Gastroesophageal sphincter (tissue), 3 donors: ENCODE results near the gene GPR153.

Source experiments
- EP300 ChIP-seq: sonication (generic); formaldehyde crosslinking; IDR thresholded peaks from one replicate; pipeline ENCODE4 v1.6.1; 2017; ENCODE audit warnings: antibody characterized with exemption, mild to moderate bottlenecking
- POLR2A ChIP-seq, 2 donors: fragments of 450-650 bp; IDR thresholded peaks; one replicate each; pipeline ENCODE4 v1.6.1; 2017; ENCODE audit warnings: antibody characterized with exemption in 2 of 2, mild to moderate bottlenecking in 2 of 2, moderate library complexity in 1 of 2
- POLR2AphosphoS5 ChIP-seq: sonication (generic); formaldehyde crosslinking; IDR thresholded peaks from one replicate; pipeline ENCODE4 v1.6.1; 2017; ENCODE audit warnings: antibody characterized with exemption
- TF ChIP-seq, protein P1 (sequence below), 4 experiments: fragments of 200-600 bp in 2 of 4; fragments of 450-650 bp in 2 of 4; sonication (generic) in 1 of 4; IDR thresholded peaks; one replicate each; pipeline ENCODE4 v1.5.1; 2017 to 2019; ENCODE audit warnings: antibody characterized with exemption in 4 of 4, mild to moderate bottlenecking in 2 of 4, moderate library complexity in 2 of 4

DNA sequence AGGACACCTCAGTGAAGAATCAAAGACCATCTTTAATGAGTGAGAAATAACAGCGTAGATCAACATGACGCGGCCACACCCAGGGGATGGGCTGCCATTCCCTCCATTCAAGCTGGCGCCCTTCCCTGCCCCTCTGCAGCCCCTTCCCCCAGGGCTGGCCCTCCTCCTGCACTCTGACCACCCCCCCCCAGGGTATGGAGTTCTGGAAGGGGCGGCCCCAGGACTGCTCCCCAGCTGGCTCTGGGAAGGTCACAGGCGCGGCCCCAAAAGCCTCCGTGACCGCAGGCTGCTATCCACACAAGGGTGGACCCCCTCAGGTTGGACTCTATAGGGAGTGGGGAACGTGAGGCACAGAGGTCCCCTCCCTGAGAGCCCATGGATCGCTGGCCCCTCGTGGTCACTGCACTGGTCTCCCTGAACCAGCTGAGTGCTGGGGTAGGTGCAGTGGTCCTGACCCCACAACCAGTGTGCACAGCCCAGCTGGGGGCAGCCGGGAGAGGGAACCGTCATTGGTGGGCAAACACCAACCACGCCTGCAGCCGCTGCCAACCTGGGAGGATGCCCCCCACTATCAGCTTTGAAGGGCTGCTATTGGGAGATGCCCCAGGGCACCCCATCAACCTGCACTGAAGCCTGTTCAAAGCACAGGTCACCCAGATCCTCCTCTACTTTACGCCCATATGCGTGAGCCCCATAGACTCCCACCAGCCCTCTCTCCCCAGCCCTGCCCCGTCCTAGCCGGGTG lies 16.1 kb upstream of the GPR153 start:
- TF ChIP-seq, protein P1, sequence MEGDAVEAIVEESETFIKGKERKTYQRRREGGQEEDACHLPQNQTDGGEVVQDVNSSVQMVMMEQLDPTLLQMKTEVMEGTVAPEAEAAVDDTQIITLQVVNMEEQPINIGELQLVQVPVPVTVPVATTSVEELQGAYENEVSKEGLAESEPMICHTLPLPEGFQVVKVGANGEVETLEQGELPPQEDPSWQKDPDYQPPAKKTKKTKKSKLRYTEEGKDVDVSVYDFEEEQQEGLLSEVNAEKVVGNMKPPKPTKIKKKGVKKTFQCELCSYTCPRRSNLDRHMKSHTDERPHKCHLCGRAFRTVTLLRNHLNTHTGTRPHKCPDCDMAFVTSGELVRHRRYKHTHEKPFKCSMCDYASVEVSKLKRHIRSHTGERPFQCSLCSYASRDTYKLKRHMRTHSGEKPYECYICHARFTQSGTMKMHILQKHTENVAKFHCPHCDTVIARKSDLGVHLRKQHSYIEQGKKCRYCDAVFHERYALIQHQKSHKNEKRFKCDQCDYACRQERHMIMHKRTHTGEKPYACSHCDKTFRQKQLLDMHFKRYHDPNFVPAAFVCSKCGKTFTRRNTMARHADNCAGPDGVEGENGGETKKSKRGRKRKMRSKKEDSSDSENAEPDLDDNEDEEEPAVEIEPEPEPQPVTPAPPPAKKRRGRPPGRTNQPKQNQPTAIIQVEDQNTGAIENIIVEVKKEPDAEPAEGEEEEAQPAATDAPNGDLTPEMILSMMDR (IDR thresholded peaks at IDR 0.05) = no peak
- TF ChIP-seq EP300 (no peak), POLR2A (IDR thresholded peaks at IDR 0.05) (no peak), POLR2AphosphoS5 (no peak)
